TTC549 (cell line): ENCODE results near the gene FAM9B.
"Not testable (repeated sequence)": the region's sequence is repeated elsewhere in the genome, so short reads cannot be mapped to it uniquely, and the experiment has no call there.

Experiments
- FAIRE-seq: peaks from 2 replicates; lab custom pipeline; 2012; peaks lifted over from hg19 to GRCh38; lab: Jason Lieb, UNC

Gene FAM9B

GRCh38 chrX:9033989-9034388 is at the start of gene FAM9B:
TSS of gene FAM9B (minus strand) at chrX:9034127. CDS start at chrX:9032986, 1,141 bp downstream.
- FAIRE-seq: no peak

GRCh38 chrX:9081271-9081670 is 47.3 kb upstream of the FAM9B start:
- FAIRE-seq: no peak

GRCh38 chrX:9074326-9074725 is 40.4 kb upstream of the FAM9B start:
- FAIRE-seq: no peak

GRCh38 chrX:9072281-9072680 is 38.4 kb upstream of the FAM9B start:
- no peak for FAIRE-seq

- no peak for FAIRE-seq
Measured at GRCh38 chrX:9071031-9071650, 37.2 kb upstream of the FAM9B start.

GRCh38 chrX:9069573-9069972 is 35.6 kb upstream of the FAM9B start:
- FAIRE-seq: no peak

- FAIRE-seq: no peak
Measured at GRCh38 chrX:9064694-9065093, 30.8 kb upstream of the FAM9B start.

- FAIRE-seq: no peak
Measured at GRCh38 chrX:9062641-9063040, 28.7 kb upstream of the FAM9B start.

GRCh38 chrX:9055354-9055753 is 21.4 kb upstream of the FAM9B start:
- FAIRE-seq: no peak

GRCh38 chrX:9052081-9052480 is 18.2 kb upstream of the FAM9B start:
- no peak for FAIRE-seq

- FAIRE-seq: no peak
Measured at GRCh38 chrX:9050331-9050730, 16.4 kb upstream of the FAM9B start.

- no peak for FAIRE-seq
Measured at GRCh38 chrX:9048801-9049200, 14.9 kb upstream of the FAM9B start.

GRCh38 chrX:9038244-9038643 is 4.3 kb upstream of the FAM9B start:
- no peak for FAIRE-seq

- FAIRE-seq: no peak
Measured at GRCh38 chrX:9037296-9037695, 3.4 kb upstream of the FAM9B start.

- no peak for FAIRE-seq
Measured at GRCh38 chrX:9033586-9033985, 341 bp downstream of the FAM9B start.

GRCh38 chrX:9033179-9033578 is 748 bp downstream of the FAM9B start:
- FAIRE-seq: no peak

GRCh38 chrX:9023293-9023692 is 10.6 kb downstream of the FAM9B start:
- FAIRE-seq: no peak

- no peak for FAIRE-seq
Measured at GRCh38 chrX:9019151-9019550, 14.8 kb downstream of the FAM9B start.

- FAIRE-seq: not testable (repeated sequence)
Measured at GRCh38 chrX:9018332-9018731, 15.6 kb downstream of the FAM9B start.

- no peak for FAIRE-seq
Measured at GRCh38 chrX:9003041-9003440, 30.9 kb downstream of the FAM9B start.

- no peak for FAIRE-seq
Measured at GRCh38 chrX:8988446-8988845, 45.5 kb downstream of the FAM9B start.

- FAIRE-seq: no peak
Measured at GRCh38 chrX:8987672-8988250, 46.2 kb downstream of the FAM9B start.

- no peak for FAIRE-seq
Measured at GRCh38 chrX:8984231-8984630, 49.7 kb downstream of the FAM9B start.

GRCh38 chrX:8981723-8982122 is 52.2 kb downstream of the FAM9B start:
- FAIRE-seq: no peak

- FAIRE-seq: no peak
Measured at GRCh38 chrX:8980756-8981155, 53.2 kb downstream of the FAM9B start.
